ENCODE results near the gene TIMM10.

The TIMM10 gene

DNA sequence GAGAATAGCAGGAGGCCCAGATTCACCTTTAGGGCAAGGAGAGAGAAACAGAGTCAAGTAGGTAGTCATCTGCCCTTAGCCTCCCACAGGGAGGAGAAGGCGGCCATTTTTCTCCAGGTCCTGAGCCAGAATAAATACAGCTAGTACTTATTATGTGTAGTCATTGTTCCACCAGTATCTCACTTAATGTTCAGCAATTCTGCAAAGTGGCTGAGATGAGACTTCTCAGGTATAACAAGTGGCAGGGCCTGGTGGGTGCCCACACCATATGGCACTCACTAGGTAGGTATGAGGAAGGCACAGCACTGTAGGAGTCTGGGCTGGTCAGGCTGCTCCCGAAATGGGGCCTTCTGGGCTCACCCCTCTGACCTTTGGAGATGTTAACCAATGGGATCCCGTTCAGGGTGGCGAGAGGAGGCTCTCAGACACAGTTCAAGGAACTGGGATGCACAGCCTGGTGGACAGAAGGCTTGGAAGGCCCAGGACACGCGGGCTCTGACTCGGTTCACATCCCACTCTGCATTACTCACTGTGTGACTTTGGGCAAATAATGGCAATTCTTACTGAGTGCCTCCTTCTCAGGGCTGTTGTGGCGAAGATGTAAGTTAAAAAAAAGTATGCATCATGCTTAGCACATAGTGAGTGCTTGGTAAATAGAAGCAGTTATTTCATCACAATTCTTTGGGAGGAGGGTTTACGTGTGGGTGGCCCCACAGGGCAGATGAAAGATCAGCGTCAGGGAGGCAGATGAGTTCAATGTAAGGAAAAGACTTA is 45.1 kb downstream of the TIMM10 start:
- Histone ChIP-seq H3K27me3 (ENCODE audit: control insufficient read depth in 5 of 5, insufficient read depth in 4 of 5, low read length in 5 of 5) (peaks cover 7 to 13% (median 7%) of the 10 kb centered on the region in 5 donors), H3K36me3 (ENCODE audit: control insufficient read depth in 5 of 5, insufficient read depth in 5 of 5, low read length in 5 of 5) (peaks cover 0 to 55% (median 46%) of the 10 kb centered on the region in 5 donors), H3K4me1 (ENCODE audit: control insufficient read depth in 5 of 5, insufficient read depth in 5 of 5, low read length in 5 of 5) (peaks cover 2 to 20% (median 15%) of the 10 kb centered on the region in 5 donors), H3K9me3 (ENCODE audit: control insufficient read depth in 5 of 5, low read length in 5 of 5) (no peaks in the 10 kb centered on the region), H3K4me3 (ENCODE audit: low read depth in 1 of 5, low read length in 5 of 5) (no peak overlapping the region), H3K27ac (ENCODE audit: low read depth, low read length) (no peak overlapping the region), H3K9ac (ENCODE audit: low read length in 5 of 5) (no peak overlapping the region)

DNA sequence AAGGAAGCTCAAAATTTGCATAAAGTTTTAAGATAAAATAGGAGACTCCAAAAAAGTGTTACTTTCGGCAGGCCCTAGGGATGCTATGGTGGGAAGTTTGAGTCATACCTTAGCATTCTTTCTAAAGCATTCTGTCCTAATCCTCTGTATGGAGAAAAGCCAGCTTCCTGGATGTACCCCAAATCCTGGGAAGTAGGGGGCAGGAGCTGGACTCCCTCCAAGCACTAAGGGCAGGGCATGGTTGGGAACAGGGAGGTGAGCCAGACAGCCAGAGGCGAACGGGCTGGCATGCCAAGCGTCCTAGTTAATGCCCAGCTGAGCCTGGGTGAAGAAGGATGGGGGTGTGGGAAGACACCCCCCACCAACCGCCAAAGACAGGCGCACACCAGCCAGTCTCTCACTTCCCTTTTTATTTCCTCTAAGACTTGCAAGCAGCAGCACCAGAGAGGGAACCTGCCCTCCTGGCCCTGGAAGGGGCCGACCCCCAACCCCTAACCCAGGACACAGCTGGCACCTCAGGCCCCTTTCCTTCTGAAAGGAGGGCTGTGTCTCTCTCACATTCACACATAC is 46.3 kb downstream of the TIMM10 start:
- Histone ChIP-seq H3K9me3 (ENCODE audit: control insufficient read depth in 5 of 5, low read length in 5 of 5) (no peaks in the 10 kb centered on the region), H3K36me3 (ENCODE audit: control insufficient read depth in 5 of 5, insufficient read depth in 5 of 5, low read length in 5 of 5) (peaks cover 0 to 43% (median 40%) of the 10 kb centered on the region in 5 donors), H3K4me3 (ENCODE audit: low read depth in 1 of 5, low read length in 5 of 5) (no peak overlapping the region), H3K4me1 (ENCODE audit: control insufficient read depth in 5 of 5, insufficient read depth in 5 of 5, low read length in 5 of 5) (peaks cover 2 to 20% (median 15%) of the 10 kb centered on the region in 5 donors), H3K9ac (ENCODE audit: low read length in 5 of 5) (no peak overlapping the region), H3K27ac (ENCODE audit: low read depth, low read length) (no peak overlapping the region), H3K27me3 (ENCODE audit: control insufficient read depth in 5 of 5, insufficient read depth in 4 of 5, low read length in 5 of 5) (peaks cover 7 to 13% (median 7%) of the 10 kb centered on the region in 5 donors)

DNA sequence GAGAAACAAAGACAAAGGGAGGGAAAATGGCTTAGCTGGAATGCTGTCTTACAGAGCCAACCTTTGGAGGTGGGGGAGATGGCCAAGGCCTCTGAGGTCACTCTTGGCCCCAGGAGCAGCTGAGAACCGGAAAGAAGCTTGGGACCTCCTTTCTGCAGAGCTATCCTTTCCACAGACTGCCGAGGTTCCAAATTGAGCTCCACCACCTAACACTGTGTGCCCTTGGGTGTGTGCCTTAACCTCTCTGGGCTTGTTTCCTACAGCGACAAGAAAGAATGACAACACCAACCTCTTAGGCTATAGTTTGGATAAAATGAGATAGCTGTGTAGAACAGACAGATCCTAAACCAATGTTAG is 47.0 kb downstream of the TIMM10 start:
- H3K4me1 ChIP-seq (ENCODE audit: control insufficient read depth in 5 of 5, insufficient read depth in 5 of 5, low read length in 5 of 5), result peaks cover 0 to 20% (median 15%) of the 10 kb centered on the region in 5 donors
- no peaks in the 10 kb centered on the region for H3K9me3 ChIP-seq (ENCODE audit: control insufficient read depth in 5 of 5, low read length in 5 of 5)
- no peak overlapping the region for H3K9ac ChIP-seq (ENCODE audit: low read length in 5 of 5)
- H3K4me3 ChIP-seq (ENCODE audit: low read depth in 1 of 5, low read length in 5 of 5), result no peak overlapping the region
- H3K27me3 ChIP-seq (ENCODE audit: control insufficient read depth in 5 of 5, insufficient read depth in 4 of 5, low read length in 5 of 5), result peaks cover 7 to 13% (median 7%) of the 10 kb centered on the region in 5 donors
- no peak overlapping the region for H3K27ac ChIP-seq (ENCODE audit: low read depth, low read length)
- peaks cover 0 to 36% (median 33%) of the 10 kb centered on the region in 5 donors for H3K36me3 ChIP-seq (ENCODE audit: control insufficient read depth in 5 of 5, insufficient read depth in 5 of 5, low read length in 5 of 5)

DNA sequence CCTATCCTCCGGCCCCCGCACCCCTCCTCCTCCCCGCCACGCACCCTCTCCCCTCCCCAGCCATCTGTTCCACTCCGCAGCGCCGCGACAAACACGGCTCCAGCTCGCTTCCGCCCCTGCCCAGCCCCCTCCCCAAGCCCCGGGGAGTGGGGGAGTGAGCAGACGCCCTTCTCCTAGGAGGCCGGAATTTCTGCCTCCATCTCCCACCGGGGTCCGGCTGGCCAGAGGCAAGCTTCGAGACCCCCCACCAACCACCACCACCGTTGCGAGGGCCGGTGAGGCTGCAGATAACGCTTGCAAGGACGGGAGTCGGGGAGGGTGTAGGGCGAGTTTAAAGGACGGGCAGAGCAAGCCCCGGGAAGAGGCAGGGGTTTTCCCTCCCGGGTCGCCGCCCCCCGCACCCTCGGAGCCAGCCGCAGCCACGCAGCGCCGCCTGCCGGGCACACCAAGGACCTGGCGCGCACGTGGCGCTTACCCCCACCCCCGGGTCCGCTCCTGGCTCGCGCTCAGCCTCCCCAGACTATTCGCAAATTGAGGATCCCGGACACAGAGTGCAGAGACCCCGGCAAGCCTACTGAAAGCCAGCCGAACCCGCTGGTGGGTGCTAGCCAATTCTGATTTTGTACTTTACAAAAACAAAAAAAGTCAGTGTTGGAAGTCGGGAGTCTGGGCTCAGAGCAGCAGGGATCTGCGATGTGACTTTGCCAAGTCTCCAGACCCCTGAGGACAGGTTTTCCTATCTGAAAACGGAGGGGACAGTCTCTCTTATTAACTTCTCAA is 47.6 kb downstream of the TIMM10 start:
- peaks cover 7 to 13% (median 7%) of the 10 kb centered on the region in 5 donors for H3K27me3 ChIP-seq (ENCODE audit: control insufficient read depth in 5 of 5, insufficient read depth in 4 of 5, low read length in 5 of 5)
- H3K4me1 ChIP-seq (ENCODE audit: control insufficient read depth in 5 of 5, insufficient read depth in 5 of 5, low read length in 5 of 5), result peaks cover 0 to 20% (median 15%) of the 10 kb centered on the region in 5 donors
- H3K9ac ChIP-seq (ENCODE audit: low read length in 5 of 5), result no peak overlapping the region
- H3K4me3 ChIP-seq (ENCODE audit: low read depth in 1 of 5, low read length in 5 of 5), result peak overlapping the region in 3 of 5 donors; percentile 25 to 49 (median 42)
- peaks cover 0 to 31% (median 28%) of the 10 kb centered on the region in 5 donors for H3K36me3 ChIP-seq (ENCODE audit: control insufficient read depth in 5 of 5, insufficient read depth in 5 of 5, low read length in 5 of 5)
- no peaks in the 10 kb centered on the region for H3K9me3 ChIP-seq (ENCODE audit: control insufficient read depth in 5 of 5, low read length in 5 of 5)
- H3K27ac ChIP-seq (ENCODE audit: low read depth, low read length), result no peak overlapping the region

DNA sequence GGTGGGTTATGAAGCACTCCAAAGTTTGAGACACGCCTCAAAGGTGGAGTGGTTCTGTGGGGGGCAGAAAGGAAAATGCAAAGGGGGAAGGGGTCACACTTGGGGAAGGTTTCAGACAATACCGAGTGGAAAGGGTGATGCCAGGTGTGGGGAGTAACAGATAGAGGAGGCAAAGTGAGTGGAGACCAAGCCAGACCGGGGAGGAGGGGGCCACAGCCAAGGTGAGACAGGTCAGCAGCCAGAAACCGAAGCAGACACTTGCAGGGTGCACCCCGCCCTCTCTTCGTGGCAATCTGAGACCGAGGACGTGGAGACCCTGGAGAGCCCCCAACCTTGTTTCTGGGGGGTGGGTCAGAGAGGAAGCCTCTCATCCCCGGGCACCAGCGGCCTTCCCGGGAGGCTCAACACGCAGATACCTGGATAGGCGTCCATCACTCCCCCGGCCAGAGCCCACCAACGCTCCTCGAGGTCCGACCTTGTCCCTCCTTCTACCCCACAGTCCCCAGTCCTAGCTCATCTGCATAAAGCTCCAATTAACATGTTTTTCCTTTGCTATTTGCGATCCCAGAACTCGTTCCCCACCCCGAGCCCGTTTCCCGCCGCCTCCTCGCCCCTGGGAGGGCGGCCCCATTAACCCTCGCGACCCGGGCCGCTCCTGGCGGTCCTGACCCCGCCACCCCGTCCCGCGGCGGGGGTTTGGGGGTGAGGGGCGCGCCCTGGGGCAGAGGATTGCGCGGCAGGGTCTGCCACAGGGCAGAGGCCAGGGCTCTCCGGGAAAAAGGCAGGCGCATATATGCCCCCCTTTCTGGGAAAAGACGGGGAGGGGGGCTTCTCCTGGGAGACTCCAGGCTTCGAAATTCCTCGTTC is 48.4 kb downstream of the TIMM10 start:
- Histone ChIP-seq H3K9ac (ENCODE audit: low read length in 5 of 5) (no peak overlapping the region), H3K4me1 (ENCODE audit: control insufficient read depth in 5 of 5, insufficient read depth in 5 of 5, low read length in 5 of 5) (peaks cover 0 to 20% (median 15%) of the 10 kb centered on the region in 5 donors), H3K27me3 (ENCODE audit: control insufficient read depth in 5 of 5, insufficient read depth in 4 of 5, low read length in 5 of 5) (peaks cover 7 to 13% (median 8%) of the 10 kb centered on the region in 5 donors), H3K9me3 (ENCODE audit: control insufficient read depth in 5 of 5, low read length in 5 of 5) (no peaks in the 10 kb centered on the region), H3K36me3 (ENCODE audit: control insufficient read depth in 5 of 5, insufficient read depth in 5 of 5, low read length in 5 of 5) (peaks cover 0 to 22% (median 21%) of the 10 kb centered on the region in 5 donors), H3K4me3 (ENCODE audit: low read depth in 1 of 5, low read length in 5 of 5) (peak overlapping the region in 1 of 5 donors; percentile 49), H3K27ac (ENCODE audit: low read depth, low read length) (no peak overlapping the region)

DNA sequence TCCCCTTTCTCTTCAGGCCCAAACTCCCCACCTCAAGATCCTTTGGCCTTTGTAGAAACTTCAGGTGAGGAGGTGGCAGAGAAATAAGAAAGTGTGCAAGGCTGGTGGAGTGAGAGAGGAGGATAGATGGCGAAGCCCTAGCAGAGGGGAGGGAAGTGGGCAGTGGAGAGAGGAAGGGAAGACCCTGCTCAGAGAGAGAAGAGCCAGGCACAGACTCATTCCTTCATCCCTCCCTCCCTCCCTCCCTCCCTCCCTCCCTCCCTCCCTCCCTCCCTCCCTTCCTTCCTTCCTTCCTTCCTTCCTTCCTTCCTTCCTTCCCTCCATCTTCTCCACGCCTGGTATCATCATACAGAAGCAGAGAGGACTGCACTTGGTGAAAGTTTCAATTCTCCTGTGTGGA is 49.2 kb downstream of the TIMM10 start:
- Histone ChIP-seq H3K4me1 (ENCODE audit: control insufficient read depth in 5 of 5, insufficient read depth in 5 of 5, low read length in 5 of 5) (peaks cover 0 to 27% (median 21%) of the 10 kb centered on the region in 5 donors), H3K27ac (ENCODE audit: low read depth, low read length) (no peak overlapping the region), H3K9ac (ENCODE audit: low read length in 5 of 5) (no peak overlapping the region), H3K27me3 (ENCODE audit: control insufficient read depth in 5 of 5, insufficient read depth in 4 of 5, low read length in 5 of 5) (peaks cover 7 to 13% (median 12%) of the 10 kb centered on the region in 5 donors), H3K4me3 (ENCODE audit: low read depth in 1 of 5, low read length in 5 of 5) (no peak overlapping the region), H3K9me3 (ENCODE audit: control insufficient read depth in 5 of 5, low read length in 5 of 5) (no peaks in the 10 kb centered on the region), H3K36me3 (ENCODE audit: control insufficient read depth in 5 of 5, insufficient read depth in 5 of 5, low read length in 5 of 5) (peaks cover 0 to 20% (median 17%) of the 10 kb centered on the region in 5 donors)

DNA sequence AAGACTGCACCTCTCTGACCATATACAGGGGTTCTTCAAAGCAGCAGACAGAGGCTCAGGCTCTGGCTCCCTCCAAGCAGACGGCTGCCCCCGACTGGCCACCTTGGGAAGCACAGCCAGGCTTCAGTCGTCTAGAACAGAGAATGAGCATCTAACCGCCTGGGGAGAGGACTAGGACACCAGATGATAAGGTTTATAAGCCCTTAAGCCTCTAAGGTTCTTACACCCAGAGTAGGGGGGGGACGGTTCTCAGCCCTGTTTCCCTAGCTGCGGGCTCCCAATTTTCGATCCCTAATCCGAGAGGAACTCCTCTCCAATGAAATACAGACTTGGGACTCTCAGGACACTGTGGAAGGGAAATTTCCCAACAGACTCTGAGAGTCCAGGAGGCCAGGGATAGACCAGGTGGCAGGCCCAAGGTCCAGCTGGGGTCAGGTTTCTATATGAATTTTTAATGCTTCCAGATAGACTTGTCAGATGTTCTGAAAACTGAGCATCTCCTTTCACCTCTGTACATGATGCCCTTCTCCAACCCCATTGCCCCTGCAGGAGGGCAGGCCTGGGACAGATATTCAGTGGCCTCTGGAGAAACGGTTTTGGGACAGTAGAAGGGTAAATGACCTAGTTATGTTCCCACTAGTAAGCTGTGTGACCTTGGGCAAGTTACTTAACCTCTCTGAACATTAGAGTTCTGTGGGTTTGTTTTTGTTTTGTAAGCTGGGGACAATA is 50.0 kb downstream of the TIMM10 start:
- no peak overlapping the region for H3K27ac ChIP-seq (ENCODE audit: low read depth, low read length)
- H3K4me1 ChIP-seq (ENCODE audit: control insufficient read depth in 5 of 5, insufficient read depth in 5 of 5, low read length in 5 of 5), result peaks cover 0 to 34% (median 26%) of the 10 kb centered on the region in 5 donors

DNA sequence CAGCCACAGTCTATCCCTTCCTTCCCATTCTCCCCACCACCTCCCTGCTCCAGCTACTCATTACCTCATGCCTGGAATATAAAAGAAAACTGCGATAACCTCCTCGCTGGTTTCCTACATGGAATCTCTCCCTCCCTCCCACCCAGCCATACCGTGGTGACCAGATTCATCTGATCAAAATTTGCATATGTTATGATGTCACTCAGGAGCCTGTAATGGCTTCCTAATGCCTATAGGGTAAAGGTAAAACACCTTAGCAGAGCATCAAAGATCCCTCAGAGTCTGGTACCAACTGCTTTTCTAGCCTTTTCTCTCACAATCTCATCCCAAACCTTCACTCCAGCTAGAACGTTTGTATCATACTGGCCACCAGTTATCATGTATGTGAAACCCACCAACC is 50.6 kb downstream of the TIMM10 start:
- Histone ChIP-seq H3K9me3 (ENCODE audit: control insufficient read depth in 5 of 5, low read length in 5 of 5) (no peaks in the 10 kb centered on the region), H3K4me1 (ENCODE audit: control insufficient read depth in 5 of 5, insufficient read depth in 5 of 5, low read length in 5 of 5) (peaks cover 0 to 36% (median 27%) of the 10 kb centered on the region in 5 donors), H3K4me3 (ENCODE audit: low read depth in 1 of 5, low read length in 5 of 5) (no peak overlapping the region), H3K27ac (ENCODE audit: low read depth, low read length) (no peak overlapping the region), H3K36me3 (ENCODE audit: control insufficient read depth in 5 of 5, insufficient read depth in 5 of 5, low read length in 5 of 5) (peaks cover 0 to 8% (median 5%) of the 10 kb centered on the region in 5 donors), H3K9ac (ENCODE audit: low read length in 5 of 5) (no peak overlapping the region), H3K27me3 (ENCODE audit: control insufficient read depth in 5 of 5, insufficient read depth in 4 of 5, low read length in 5 of 5) (peaks cover 7 to 23% (median 13%) of the 10 kb centered on the region in 5 donors)

More for the DNA sequence above, 50.0 kb downstream of the TIMM10 start:
- Histone ChIP-seq H3K27me3 (ENCODE audit: control insufficient read depth in 5 of 5, insufficient read depth in 4 of 5, low read length in 5 of 5) (peaks cover 7 to 16% (median 13%) of the 10 kb centered on the region in 5 donors), H3K36me3 (ENCODE audit: control insufficient read depth in 5 of 5, insufficient read depth in 5 of 5, low read length in 5 of 5) (peaks cover 0 to 14% (median 11%) of the 10 kb centered on the region in 5 donors), H3K9me3 (ENCODE audit: control insufficient read depth in 5 of 5, low read length in 5 of 5) (no peaks in the 10 kb centered on the region), H3K9ac (ENCODE audit: low read length in 5 of 5) (no peak overlapping the region), H3K4me3 (ENCODE audit: low read depth in 1 of 5, low read length in 5 of 5) (no peak overlapping the region)
